T-helper 1 cell (primary cell): ENCODE results near the gene ZNF836.

Source experiments
- DNase-seq, 5 donors: peaks; one replicate each; pipeline ENCODE4 v3.0.0-alpha.2; 2012 to 2020

Gene ZNF836

GRCh38 chr19:52188822-52189734, 17.7 kb upstream of the ZNF836 start:
- DNase-seq: no peak

GRCh38 chr19:52187407-52187806, 16.0 kb upstream of the ZNF836 start:
- DNase-seq: no peak

GRCh38 chr19:52176574-52176973, 5.2 kb upstream of the ZNF836 start:
- DNase-seq: no peak

GRCh38 chr19:52172347-52172746, 926 bp upstream of the ZNF836 start:
- no peak for DNase-seq

GRCh38 chr19:52170863-52171320, 529 bp downstream of the ZNF836 start:
- no peak for DNase-seq

GRCh38 chr19:52170304-52170703, 1.1 kb downstream of the ZNF836 start:
- DNase-seq: no peak

GRCh38 chr19:52155596-52156359, 15.6 kb downstream of the ZNF836 start:
- no peak for DNase-seq

GRCh38 chr19:52148256-52148655, 23.2 kb downstream of the ZNF836 start:
- DNase-seq: no peak

GRCh38 chr19:52142001-52142595, 29.3 kb downstream of the ZNF836 start:
- DNase-seq: no peak

- DNase-seq: no peak
Observed at GRCh38 chr19:52141203-52141602, 30.2 kb downstream of the ZNF836 start.

- DNase-seq: peak in 3 of 5 donors; percentile 97 to 98 (median 97)
Observed at GRCh38 chr19:52140032-52140710, 31.2 kb downstream of the ZNF836 start.

GRCh38 chr19:52139252-52140031, 32.0 kb downstream of the ZNF836 start, which contains the start of gene ZNF616:
Gene ZNF616, minus strand, starts transcription at chr19:52139938. Its CDS starts 9,426 bp downstream, at chr19:52130512.
- peak; percentile 57 to 97 (median 67) for DNase-seq

- no peak for DNase-seq
Observed at GRCh38 chr19:52138983-52139251, 32.5 kb downstream of the ZNF836 start.

GRCh38 chr19:52138278-52138982, 33.0 kb downstream of the ZNF836 start:
- no peak for DNase-seq

- DNase-seq: no peak
Observed at GRCh38 chr19:52120286-52120685, 51.1 kb downstream of the ZNF836 start.

- DNase-seq: no peak
Observed at GRCh38 chr19:52115526-52116053, 55.8 kb downstream of the ZNF836 start.

GRCh38 chr19:52114691-52115090, 56.7 kb downstream of the ZNF836 start:
- no peak for DNase-seq

- no peak for DNase-seq
Observed at GRCh38 chr19:52112624-52113023, 58.8 kb downstream of the ZNF836 start.

- DNase-seq: no peak
Observed at GRCh38 chr19:52110780-52111179, 60.6 kb downstream of the ZNF836 start.
